Fibroblast of lung (primary cell): Measurements from ENCODE around the gene CD40LG. TPM values are rescaled to one million over a fixed set of nuclear protein-coding genes. Genes with fewer than 3 reads are reported as not detected.

Source experiments
- DNase-seq, 2 donors: peaks; one replicate each; pipeline versions ENCODE4 v3.0.0 to v3.0.0-alpha.2; 2010; ENCODE audit warnings: low read depth in 2 of 2
- H2AFZ ChIP-seq: 2 replicates; pipeline ENCODE4 v1.5.1; 2012; ENCODE audit warnings: low read length, control low read depth, inconsistent platforms
- H3K27ac ChIP-seq: 2 replicates; pipeline ENCODE4 v1.5.1; 2011; ENCODE audit warnings: low read length, control low read depth; ENCODE audit not compliant: insufficient read depth
- H3K27me3 ChIP-seq: 2 replicates; pipeline ENCODE4 v1.5.1; 2011; ENCODE audit warnings: mild to moderate bottlenecking, low read length; ENCODE audit not compliant: control insufficient read depth, insufficient read depth
- H3K36me3 ChIP-seq: 2 replicates; pipeline ENCODE4 v1.5.1; 2011; ENCODE audit warnings: low read length; ENCODE audit not compliant: control insufficient read depth, insufficient read depth
- H3K4me1 ChIP-seq: 2 replicates; pipeline ENCODE4 v1.5.1; 2011; ENCODE audit warnings: low read length; ENCODE audit not compliant: control insufficient read depth, insufficient read depth; ENCODE audit errors: extremely low read depth
- H3K4me2 ChIP-seq: 2 replicates; pipeline ENCODE4 v1.5.1; 2011; ENCODE audit warnings: low read length, control low read depth; ENCODE audit not compliant: insufficient read depth; ENCODE audit errors: extremely low read depth
- H3K4me3 ChIP-seq, 4 experiments: fragments of 200-600 bp in 1 of 4; sonication (generic) in 1 of 4; replicated peaks in 1 of 4; 2 replicates each; pipeline ENCODE4 v1.5.1; 2011 to 2016; ENCODE audit warnings: low read length in 4 of 4, low read depth in 3 of 4, mild to moderate bottlenecking in 3 of 4, control low read depth in 2 of 4, inconsistent platforms in 1 of 4, mixed read lengths in 1 of 4; ENCODE audit not compliant: insufficient read depth in 1 of 4; ENCODE audit errors: control extremely low read depth in 1 of 4
- H3K79me2 ChIP-seq: 2 replicates; pipeline ENCODE4 v1.5.1; 2012; ENCODE audit warnings: mild to moderate bottlenecking, low read length, inconsistent platforms; ENCODE audit not compliant: control insufficient read depth, insufficient read depth
- H3K9ac ChIP-seq: 2 replicates; pipeline ENCODE4 v1.5.1; 2011; ENCODE audit warnings: mild to moderate bottlenecking, low read length, control low read depth; ENCODE audit not compliant: insufficient read depth
- H3K9me3 ChIP-seq: 2 replicates; pipeline ENCODE4 v1.5.1; 2012; ENCODE audit warnings: low read depth, low read length; ENCODE audit not compliant: control insufficient read depth, insufficient read depth
- H4K20me1 ChIP-seq: 2 replicates; pipeline ENCODE4 v1.5.1; 2011; ENCODE audit warnings: low read length; ENCODE audit not compliant: control insufficient read depth, insufficient read depth; ENCODE audit errors: extremely low read depth
- EZH2 ChIP-seq: IDR thresholded peaks from 2 replicates; pipeline ENCODE4 v1.5.1; 2012; ENCODE audit warnings: low read length, control low read depth, mild to moderate bottlenecking; ENCODE audit errors: missing control alignments
- polyA plus RNA-seq, 2 donors: library from polyadenylated mRNA; depleted of rRNA in 1 of 2; stranded (reverse) in 1 of 2; unstranded in 1 of 2; fragments of >200 nt; gene quantifications; 2 replicates each; pipeline ENCODE4 v1.2.1, GENCODE V29; 2011 to 2012; ENCODE audit warnings: missing spikeins in 1 of 2
- total RNA-seq: library from RNA; depleted of rRNA; stranded (reverse); fragments of >200 nt; gene quantifications from 2 replicates; pipeline ENCODE4 v1.2.1, GENCODE V29; 2014
- TF ChIP-seq, protein P1 (sequence below), 2 donors: IDR thresholded peaks in 1 of 2; conservative IDR thresholded peaks in 1 of 2; 1 replicate in 1 of 2; 2 replicates in 1 of 2; pipeline ENCODE4 v1.5.1; 2011 to 2012; ENCODE audit warnings: low read length in 2 of 2, control low read depth in 1 of 2, inconsistent platforms in 1 of 2, low read depth in 1 of 2, mild to moderate bottlenecking in 1 of 2

CD40LG gene
- total and polyA plus RNA-seq, 2 donors (not counting 1 experiment from before 2014, with no cell fraction given): not detected

DNA sequence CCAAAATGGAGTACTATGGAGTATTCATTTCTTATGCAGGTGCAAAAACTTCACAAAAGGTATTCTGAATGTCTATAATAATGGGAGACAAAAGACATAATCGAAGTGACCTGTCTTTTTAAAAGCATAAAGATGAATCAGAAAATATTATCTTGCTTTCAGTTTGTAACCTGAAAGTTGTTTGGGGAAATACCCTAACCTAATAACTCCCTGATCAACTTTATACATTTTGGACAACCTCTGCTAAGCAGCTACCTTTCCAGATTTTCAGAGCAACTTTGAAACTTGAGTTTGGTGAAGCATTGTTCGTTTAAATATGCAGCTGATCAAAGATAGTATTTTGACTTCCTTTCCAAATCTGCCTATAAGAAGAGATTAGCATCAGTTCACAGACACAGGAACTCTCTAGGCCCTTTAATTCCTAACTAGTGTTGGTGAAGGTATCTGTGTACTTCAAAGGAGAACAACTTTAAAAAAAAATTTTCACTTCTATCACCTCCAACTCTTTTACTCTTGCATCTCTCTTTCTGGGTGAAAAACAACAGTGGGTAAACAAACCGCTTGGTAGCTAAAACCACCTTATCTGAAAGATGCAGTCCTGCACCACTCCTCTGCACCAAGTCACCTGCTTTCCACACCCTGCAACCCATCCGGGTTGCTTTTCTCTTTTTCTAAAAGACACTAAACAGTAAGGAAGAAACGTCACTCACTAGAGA lies 26.5 kb downstream of the CD40LG start:
- DNase-seq: no peak
- no peak overlapping the region for H3K27ac ChIP-seq
- TF ChIP-seq EZH2: no peak
- TF ChIP-seq, protein P1, sequence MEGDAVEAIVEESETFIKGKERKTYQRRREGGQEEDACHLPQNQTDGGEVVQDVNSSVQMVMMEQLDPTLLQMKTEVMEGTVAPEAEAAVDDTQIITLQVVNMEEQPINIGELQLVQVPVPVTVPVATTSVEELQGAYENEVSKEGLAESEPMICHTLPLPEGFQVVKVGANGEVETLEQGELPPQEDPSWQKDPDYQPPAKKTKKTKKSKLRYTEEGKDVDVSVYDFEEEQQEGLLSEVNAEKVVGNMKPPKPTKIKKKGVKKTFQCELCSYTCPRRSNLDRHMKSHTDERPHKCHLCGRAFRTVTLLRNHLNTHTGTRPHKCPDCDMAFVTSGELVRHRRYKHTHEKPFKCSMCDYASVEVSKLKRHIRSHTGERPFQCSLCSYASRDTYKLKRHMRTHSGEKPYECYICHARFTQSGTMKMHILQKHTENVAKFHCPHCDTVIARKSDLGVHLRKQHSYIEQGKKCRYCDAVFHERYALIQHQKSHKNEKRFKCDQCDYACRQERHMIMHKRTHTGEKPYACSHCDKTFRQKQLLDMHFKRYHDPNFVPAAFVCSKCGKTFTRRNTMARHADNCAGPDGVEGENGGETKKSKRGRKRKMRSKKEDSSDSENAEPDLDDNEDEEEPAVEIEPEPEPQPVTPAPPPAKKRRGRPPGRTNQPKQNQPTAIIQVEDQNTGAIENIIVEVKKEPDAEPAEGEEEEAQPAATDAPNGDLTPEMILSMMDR (conservative IDR thresholded peaks at IDR 0.05 in 1 of 2, IDR thresholded peaks at IDR 0.05 in 1 of 2; ENCODE audit: low read depth in 1 of 2, low read length in 2 of 2): no peak
- no peaks in the 10 kb centered on the region for H3K4me1 ChIP-seq
- no peak overlapping the region for H3K9ac ChIP-seq
- no peaks in the 10 kb centered on the region for H3K36me3 ChIP-seq
- no peaks in the 10 kb centered on the region for H3K9me3 ChIP-seq
- H3K4me3 ChIP-seq: no peak overlapping the region
- H3K79me2 ChIP-seq: no peaks in the 10 kb centered on the region
- H3K4me2 ChIP-seq: no peak overlapping the region
- no peaks in the 10 kb centered on the region for H4K20me1 ChIP-seq
- H2AFZ ChIP-seq: no peak overlapping the region
- no peaks in the 10 kb centered on the region for H3K27me3 ChIP-seq

DNA sequence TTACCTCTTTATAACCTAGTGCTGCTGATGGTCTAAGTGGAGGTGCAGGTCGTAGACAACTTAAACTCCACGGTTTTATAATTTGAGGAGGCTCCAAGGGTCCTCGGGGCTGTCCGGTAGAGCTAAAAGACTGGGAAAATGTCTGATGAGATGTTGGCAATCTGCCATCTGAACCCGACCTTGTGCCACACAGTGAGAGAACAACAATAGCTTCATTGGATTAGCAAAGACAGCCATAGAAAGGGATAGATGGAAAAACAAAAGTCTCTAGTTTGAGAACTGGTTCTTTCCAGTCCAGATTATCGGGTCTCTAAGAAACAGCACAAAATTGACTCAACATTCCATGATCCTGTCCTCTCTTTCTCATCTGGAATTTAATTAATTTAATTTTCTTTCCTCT lies 31.6 kb downstream of the CD40LG start:
- TF ChIP-seq EZH2: no peak
- TF ChIP-seq, protein P1 (conservative IDR thresholded peaks at IDR 0.05 in 1 of 2, IDR thresholded peaks at IDR 0.05 in 1 of 2; ENCODE audit: low read depth in 1 of 2, low read length in 2 of 2): no peak
- no peak overlapping the region for H3K4me3 ChIP-seq
- H3K9me3 ChIP-seq: no peaks in the 10 kb centered on the region
- H3K9ac ChIP-seq: no peak overlapping the region
- H3K4me1 ChIP-seq: no peaks in the 10 kb centered on the region
- no peak for DNase-seq
- no peaks in the 10 kb centered on the region for H3K27me3 ChIP-seq
- H2AFZ ChIP-seq: no peak overlapping the region
- no peak overlapping the region for H3K4me2 ChIP-seq
- no peaks in the 10 kb centered on the region for H3K36me3 ChIP-seq
- H4K20me1 ChIP-seq: no peaks in the 10 kb centered on the region
- no peak overlapping the region for H3K27ac ChIP-seq
- no peaks in the 10 kb centered on the region for H3K79me2 ChIP-seq

DNA sequence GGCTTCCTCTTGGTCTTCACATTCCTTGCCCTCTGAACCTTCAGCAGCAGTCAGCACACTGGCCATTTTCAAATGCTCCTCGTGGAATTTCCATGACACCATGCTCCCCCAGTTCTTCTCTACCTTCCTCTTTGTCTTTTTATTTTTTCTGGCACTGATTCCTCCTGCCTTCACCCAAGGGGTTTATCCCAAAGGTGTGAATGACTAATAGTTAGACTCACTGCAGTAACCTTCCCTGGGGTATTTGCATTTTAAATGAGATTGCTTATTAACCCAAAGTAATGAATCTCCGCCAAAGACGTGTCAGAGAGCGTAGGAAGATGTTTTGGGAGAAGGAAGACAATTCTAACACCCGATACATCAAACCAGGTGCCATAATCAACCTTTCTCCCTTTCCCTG lies 36.2 kb downstream of the CD40LG start:
- Histone ChIP-seq H4K20me1 (no peaks in the 10 kb centered on the region), H2AFZ (no peak overlapping the region), H3K9ac (no peak overlapping the region), H3K4me2 (no peak overlapping the region), H3K79me2 (no peaks in the 10 kb centered on the region), H3K4me1 (no peaks in the 10 kb centered on the region), H3K4me3 (no peak overlapping the region), H3K9me3 (no peaks in the 10 kb centered on the region), H3K27me3 (no peaks in the 10 kb centered on the region), H3K36me3 (no peaks in the 10 kb centered on the region), H3K27ac (no peak overlapping the region)
- no peak for TF ChIP-seq EZH2
- TF ChIP-seq, protein P1 (conservative IDR thresholded peaks at IDR 0.05 in 1 of 2, IDR thresholded peaks at IDR 0.05 in 1 of 2; ENCODE audit: low read depth in 1 of 2, low read length in 2 of 2): no peak
- no peak for DNase-seq
